NCI-H1105 treated with DMSO at 0.1 percent for 48 hours (cell line): ENCODE data around the gene HLA-E.
"Not testable (repeated sequence)": the region's sequence is repeated elsewhere in the genome, so short reads cannot be mapped to it uniquely, and the experiment has no call there.

Source experiments
- DNase-seq: peaks from one replicate; lab custom pipeline; 2025; lab: John Stamatoyannopoulos, UW

Gene HLA-E

DNA sequence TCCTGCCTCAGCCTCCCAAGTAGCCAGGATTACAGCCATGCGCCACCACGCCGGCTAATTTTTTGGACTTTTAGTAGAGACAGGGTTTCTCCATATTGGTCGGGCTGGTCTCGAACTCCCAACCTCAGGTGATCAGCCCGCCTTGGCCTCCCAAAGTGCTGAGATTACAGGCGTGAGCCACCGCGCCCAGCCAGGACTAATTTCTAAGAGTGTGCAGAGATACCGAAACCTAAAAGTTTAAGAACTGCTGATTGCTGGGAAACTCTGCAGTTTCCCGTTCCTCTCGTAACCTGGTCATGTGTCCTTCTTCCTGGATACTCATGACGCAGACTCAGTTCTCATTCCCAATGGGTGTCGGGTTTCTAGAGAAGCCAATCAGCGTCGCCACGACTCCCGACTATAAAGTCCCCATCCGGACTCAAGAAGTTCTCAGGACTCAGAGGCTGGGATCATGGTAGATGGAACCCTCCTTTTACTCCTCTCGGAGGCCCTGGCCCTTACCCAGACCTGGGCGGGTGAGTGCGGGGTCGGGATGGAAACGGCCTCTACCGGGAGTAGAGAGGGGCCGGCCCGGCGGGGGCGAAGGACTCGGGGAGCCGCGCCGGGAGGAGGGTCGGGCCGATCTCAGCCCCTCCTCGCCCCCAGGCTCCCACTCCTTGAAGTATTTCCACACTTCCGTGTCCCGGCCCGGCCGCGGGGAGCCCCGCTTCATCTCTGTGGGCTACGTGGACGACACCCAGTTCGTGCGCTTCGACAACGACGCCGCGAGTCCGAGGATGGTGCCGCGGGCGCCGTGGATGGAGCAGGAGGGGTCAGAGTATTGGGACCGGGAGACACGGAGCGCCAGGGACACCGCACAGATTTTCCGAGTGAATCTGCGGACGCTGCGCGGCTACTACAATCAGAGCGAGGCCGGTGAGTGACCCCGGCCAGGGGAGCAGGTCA, at the start of gene HLA-E:
TSS of gene HLA-E (plus strand) at position 429 of the 945 bp plus-strand sequence. CDS start at position 452, 23 bp downstream.
- DNase-seq = peak; percentile 94

DNA sequence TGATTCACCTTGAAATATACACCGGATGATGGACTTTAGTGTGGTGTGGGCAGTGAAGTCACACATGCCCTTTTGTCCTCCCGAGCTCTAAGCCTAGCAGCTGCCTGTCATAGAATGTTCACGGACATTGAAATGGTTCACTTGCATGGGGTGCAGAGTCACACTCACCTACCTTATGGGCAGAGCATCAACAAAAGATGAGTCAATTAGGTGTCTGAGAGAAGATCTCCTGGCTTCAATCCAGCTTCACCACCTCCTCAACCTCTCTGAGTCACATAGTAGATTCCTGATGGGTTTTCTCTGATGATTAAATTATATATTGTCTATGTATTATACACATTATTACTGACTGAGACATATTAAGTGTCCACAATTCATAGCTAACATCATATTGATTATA, 48.1 kb upstream of the HLA-E start:
- DNase-seq = no peak

DNA sequence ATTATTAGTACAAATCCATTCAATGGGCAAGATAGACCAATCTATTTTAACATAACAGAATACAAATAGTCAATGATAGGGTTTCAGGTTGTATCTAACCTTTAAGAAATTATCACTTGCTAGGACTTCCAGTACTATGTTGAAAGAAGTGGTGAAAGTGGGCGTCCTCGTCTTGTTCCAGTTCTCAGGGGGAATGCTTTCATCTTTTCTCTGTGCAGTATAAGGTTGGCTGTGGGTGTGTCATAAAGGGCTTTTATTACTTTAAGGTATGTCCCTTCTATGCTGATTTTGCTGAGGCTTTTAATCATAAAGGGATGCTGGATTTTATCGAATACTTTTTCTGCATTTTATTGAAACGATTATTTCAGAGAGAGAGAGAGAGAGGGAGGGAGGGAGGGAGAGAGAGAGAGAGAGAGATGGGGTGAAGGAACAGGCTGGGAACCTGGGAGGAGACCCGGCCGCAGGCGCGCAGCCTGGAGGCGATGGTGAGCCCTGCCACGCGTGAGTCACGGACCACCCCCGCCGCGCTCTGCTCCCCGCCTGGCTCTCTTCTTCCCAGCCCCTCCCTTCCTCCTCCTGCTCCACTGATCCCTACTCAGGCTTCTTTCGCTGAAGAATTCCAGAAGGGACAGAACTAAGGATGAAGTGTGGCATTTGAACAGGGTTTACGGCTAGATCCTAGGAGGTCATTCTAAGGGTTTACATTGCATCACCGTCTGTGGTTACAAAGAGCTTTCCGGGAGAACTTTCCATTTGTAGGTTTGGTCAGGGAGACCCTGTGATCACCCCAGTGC, 45.5 kb upstream of the HLA-E start:
- DNase-seq = no peak

DNA sequence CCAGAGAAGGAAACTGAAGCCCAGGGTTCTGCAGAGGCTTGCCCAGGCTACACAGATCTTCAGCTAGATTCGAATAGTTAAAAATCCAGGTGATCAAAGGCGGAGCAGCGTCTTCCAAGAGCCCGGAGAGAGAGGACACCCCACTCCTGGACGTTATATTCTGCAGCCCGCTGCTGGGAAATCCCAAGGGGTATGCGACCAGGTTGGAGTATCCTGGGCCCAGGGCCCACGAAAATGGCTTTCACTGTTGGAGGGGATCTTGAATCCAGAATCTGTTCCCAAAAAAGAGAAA, 44.9 kb upstream of the HLA-E start:
- no peak for DNase-seq

DNA sequence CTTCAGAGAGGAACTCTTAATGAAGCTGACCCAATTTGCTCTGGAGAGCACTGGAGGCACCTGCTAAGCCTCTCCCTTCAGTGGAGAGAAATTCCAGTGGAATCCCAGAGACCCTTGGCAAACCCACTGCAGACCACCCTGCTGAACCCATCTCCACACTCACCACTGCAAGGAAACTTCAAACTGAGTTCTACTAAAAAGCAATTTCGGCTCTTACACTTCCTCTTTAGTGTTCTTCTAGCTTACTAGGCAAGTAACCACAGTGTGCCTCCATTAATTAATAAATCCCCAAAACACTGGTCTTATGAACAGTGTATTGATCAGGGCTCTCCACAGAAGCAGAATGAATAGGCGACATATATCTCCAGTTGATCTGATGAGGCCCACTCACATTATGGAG, 43.0 kb upstream of the HLA-E start:
- DNase-seq = no peak

DNA sequence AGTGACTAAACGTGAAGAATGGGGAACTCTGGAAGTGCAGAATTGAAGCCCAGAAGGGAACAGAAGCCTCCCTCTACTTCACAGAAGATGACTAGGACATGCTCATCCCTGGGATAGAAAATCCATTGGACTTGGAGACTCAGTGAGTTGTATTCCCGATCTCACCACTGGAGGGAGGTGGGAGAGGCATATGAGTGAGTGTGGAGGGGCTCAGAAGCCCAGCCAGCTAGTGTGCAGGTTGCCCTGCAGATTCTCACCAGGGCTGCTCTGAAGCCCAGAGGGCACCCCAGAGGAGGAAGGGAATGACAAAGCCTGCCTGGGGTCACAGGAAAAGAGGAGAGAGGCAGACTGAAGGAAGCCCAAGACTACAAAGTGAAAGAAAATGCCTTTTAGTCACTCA, 42.1 kb upstream of the HLA-E start:
- no peak for DNase-seq

DNA sequence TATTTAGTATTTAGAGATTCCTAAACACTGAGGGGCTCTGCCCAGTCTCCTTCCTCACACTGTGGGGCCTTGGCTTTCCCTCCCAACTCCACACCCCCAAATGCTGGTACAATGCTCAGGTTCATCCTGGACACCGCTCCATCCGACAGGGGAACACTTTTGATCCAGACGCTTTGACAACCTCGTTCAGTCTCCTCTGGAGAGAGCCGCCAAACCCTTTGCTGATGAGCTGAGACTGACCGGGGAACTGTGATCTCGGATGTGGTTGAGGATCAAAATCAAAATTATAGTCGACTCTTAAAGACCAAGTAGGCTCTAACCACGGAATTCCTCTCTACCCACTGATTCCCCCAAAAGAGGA, 38.8 kb upstream of the HLA-E start:
- DNase-seq = no peak

DNA sequence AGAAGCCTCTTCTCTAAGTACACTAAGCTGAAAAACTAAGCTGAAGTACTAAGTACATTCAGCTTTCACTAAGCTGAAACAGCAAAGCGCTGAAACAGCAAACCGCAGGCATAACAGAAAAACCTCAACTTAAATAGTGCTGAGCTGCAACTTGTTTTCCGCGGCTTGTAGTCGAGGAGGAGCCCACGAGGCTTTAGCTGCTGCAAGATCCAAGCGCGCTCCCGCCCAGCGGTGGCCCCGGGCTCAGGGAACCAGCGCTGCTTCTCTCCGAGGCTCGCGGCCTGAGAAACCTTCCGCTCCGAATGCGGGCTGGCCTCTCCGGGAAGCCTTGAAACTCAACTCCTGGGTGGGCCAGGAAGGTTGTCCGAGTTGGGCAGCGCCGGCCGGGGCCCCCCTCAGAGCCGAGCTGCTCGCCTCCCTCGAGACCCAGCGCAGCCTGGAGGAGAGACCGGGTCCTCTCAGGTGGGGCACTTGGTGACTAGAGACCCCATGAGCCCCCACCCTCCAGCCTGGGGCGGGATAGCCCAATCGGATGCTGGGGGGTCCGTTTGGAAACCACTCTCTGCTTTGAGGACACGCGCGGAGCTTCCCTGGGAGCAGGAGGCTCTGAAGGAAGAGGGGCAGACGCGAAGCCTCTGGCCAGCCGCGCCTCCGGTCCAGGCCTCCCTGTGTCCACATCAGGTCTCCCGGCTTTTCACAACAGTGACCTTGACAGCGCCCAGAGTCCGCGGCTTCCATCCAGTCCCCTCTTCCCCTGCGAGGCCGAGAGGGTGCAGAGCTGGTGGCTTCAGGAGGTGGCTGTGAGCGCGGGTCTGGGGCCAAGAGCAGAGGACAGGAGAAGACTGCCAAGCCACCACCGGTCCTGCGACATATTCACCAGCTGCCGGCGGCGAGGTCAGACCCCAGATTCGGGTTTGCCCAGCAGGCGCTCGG, 38.1 kb upstream of the HLA-E start:
- no peak for DNase-seq

DNA sequence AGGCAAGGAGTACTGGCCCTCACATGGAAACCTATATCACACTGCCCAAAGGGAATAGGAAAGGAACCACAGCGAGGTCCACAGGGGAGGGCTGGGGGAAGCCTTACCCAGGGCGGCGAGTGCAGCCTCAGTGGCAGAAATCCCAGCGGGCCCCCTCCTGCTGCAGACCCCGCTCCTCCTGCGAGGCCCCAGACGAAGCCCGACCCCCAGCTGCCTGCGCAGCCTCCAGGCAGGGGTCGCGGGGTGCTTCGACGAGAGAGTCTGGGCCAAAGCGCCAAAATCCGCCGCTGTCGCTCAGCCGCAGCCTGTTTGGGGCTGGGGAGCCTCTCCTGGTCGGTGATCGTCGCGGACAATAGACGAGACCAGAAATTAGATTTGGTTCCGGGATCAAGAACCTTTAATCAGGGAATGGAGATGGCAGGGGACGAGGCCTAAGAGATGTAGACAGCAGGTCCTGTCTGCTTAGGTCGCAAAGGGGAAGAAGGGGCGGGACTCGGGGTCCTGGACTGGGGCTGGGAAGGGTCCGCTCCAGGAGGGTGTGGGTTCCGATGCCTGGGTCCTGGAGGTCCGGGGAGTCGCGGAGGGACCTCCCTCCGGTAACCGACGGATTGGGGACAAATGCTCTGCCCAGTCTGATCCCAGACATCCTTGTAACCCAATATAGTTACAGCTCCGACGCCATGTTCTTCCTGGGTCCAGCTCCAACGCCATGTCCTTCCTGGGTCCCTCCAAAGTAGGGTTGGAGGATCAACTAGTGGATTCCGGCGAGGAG, 36.4 kb upstream of the HLA-E start:
- no peak for DNase-seq

DNA sequence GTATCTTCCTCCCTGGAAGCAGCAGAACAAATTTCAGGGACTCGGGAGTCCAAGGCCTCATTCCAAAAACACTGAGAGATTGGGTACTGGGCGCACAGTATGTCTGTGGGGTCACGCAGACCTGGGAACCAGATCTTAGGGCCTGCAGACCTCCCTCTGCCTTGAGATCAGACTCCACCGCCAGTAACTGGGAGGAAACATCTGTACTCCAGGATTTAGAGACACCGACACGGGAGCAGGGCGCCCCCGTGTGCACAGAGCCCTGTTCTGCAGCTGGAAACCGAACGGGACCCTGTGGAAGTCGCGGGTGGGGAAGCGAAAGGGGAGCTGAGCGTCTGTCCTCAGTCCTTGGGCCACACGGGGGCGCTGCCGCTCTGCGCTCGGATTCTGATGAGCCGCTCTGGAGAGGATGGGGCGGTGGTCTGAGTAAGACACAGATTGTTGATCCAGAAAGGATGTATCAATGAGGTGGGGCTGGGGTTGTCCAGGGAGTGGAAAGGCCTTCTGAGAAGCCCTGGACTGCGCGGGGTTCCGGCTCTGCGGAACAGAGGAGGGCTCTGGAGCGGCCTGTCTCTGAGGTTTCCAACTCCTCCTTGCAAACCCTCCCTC, 35.7 kb upstream of the HLA-E start:
- peak; percentile 65 for DNase-seq

DNA sequence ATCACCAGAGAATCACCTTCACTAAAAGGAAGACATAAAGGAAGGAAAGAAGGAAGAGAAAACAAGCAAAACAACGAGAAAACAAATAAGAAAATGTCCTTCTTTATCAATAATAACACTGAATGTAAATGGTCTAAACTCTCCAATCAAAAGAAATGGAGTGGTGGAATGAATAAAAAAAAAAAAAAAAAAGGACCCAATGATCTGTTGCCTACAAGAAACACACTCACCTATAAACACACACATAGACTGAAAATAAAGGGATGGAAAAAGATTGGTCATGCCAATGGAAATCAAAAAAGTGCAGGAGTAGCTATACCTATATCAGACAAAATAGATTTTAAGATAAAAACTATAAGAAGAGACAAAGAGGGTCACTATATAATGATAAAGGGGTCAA, 30.2 kb upstream of the HLA-E start:
- DNase-seq = no peak

DNA sequence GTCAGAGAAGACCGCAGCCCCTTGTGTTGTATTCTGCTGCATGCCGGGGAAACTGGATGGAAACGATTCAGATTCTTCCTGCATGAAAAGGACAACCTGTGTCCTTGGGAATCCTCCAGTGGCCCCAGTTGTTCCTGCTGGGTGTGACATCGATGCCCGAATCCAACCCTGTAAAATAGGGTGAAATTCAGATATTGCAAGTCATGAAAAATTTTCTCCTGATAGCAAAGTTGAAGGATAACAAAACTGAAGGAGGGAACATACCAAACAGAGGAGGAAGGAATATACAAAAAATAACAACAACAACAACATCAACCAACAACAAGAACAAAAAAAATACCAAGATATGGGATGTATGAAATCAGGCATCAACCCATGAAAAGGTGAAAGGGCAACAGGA, 28.3 kb upstream of the HLA-E start:
- no peak for DNase-seq

DNA sequence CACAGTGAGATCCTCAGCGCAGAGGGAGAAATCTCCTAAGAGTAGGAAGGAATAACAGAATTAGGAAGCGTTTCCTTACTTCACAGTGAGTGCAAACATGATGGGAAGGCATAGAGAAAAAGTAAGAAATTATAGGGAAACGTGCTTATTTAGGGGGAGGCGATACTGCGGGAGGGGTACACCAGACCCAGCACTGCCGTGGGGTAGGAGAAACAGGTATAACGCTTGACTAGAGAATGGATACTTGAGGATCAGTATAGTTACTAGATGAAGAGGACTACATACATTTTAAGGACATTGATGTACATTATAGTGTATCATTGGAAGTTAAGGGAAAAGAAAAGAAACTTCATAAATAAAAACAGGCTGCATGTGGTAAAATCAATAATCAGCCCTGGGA, 26.8 kb upstream of the HLA-E start:
- no peak for DNase-seq

DNA sequence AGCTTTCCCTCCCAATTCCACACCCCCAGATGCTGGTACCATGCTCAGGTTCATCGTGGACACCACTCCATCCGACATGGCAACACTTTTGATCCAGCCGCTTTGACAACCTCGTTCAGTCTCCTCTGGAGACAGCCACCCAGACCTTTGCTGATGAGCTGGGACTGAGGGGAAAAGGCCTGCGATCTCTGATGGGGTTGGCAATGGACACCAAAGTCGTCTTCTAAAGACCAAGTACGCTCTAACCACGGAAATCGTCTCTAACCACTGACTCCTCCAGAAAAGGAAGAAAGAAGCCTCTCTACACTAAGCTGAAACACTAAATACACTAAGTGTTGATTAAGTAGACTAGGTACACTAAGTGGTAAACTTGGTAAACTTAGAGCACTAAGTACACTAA, 26.1 kb upstream of the HLA-E start:
- no peak for DNase-seq

DNA sequence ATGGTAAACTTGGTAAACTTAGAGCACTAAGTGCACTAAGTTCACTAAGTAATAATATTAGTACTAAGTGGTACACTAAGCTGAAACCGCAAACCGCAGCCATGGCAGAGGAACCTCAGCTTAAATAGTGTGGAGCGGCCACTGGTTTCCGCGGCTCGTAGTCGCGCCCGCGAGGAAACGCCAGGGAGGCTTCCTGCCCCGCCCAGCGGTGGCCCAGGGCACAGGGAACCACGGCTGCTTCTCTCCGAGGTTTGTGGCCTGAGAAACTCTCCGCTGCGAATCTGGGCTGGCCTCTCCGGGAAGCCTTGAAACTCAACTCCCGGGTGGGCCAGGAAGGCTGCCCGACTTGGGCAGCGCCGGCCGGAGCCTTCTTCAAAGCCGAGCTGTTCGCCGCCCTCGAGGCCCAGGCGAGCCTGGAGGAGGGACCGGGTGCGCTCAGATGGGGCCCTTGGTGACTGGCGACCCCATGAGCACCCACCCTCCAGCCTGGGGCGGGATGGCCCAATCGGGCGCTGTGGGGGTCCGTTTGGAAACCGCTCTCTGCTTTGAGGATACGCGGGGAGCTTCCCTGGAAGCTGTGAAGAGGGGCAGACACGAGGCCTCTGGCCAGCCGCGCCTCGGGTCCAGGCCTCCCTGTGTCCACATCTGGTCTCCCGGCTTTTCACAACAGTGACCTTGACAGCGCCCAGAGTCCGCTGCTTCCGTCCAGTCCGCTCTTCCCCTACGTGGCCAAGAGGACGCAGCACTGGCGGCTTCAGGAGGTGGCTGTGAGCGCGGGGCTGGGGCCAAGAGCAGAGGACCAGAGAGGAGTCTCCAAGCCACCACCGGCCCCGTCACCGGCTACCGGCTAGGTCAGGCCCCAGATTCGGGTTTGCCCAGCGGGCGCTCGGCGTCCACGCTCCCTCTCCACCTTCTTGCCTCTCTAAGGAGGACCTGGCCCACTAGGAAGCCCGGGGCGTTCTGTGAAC, 25.4 kb upstream of the HLA-E start:
- DNase-seq = no peak

DNA sequence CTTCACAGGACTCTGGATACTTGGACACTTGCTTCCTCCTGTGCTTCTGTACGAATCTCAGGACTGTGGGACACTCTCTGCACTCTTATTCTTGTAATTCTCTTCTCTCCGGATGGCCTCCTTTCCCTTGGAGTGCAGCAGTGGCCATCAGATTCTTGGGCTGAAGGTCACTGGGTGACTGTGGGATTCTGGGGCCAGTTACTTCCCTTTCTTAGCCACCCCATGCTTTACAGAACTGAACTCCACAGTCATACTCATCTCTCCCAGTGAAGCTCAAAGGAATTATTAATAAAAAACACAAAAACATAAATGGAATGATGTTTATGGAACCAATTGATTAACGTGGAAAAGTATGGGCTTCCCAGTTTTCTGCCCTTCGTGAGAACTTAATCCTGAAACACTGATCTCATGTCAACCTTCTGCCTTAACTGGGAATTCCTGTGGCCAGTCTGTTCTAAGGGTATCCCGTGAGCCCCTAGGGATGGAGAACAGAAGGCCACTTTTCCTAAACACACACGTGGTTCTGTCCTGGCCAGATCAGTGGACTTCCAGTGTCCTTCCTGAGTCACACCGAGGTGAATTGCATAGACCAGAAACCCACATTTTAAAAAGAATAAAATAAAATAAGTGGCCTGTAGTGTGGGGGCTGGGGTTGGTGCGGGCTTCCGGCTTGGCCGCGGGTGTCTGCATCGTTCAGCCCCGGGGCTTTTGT, 23.6 kb upstream of the HLA-E start:
- DNase-seq = no peak

DNA sequence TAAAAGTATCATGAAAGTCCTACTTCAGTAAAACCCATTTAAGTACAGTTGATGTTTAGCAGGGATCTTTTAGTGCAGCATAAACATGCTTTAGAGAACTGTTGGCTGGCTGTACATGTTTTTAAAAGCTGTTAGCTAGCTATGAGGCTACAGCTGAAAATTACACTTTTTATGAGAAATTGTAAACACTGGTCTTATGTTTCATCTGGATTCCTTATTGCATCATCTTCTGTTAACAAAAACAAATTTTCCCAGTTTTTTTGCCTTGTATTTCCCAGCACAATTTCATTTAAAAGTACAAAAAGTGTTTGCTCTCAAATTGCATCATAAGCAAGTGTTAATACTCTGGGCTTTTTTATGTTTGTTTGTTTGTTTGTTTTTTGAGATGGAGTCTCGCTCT, 18.3 kb upstream of the HLA-E start:
- no peak for DNase-seq

DNA sequence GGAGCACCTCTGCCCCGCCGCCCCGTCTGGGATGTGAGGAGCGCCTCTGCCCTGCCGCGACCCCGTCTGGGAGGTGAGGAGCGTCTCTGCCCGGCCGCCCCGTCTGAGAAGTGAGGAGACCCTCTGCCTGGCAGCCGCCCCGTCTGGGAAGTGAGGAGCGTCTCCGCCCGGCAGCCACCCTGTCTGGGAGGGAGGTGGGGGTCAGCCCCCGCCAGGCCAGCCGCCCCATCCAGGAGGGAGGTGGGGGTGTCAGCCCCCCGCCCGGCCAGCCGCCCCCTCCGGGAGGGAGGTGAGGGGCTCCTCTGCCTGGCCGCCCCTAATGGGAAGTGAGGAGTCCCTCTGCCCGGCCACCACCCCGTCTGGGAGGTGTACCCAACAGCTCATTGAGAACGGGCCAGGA, 14.2 kb upstream of the HLA-E start:
- DNase-seq = not testable (repeated sequence)

DNA sequence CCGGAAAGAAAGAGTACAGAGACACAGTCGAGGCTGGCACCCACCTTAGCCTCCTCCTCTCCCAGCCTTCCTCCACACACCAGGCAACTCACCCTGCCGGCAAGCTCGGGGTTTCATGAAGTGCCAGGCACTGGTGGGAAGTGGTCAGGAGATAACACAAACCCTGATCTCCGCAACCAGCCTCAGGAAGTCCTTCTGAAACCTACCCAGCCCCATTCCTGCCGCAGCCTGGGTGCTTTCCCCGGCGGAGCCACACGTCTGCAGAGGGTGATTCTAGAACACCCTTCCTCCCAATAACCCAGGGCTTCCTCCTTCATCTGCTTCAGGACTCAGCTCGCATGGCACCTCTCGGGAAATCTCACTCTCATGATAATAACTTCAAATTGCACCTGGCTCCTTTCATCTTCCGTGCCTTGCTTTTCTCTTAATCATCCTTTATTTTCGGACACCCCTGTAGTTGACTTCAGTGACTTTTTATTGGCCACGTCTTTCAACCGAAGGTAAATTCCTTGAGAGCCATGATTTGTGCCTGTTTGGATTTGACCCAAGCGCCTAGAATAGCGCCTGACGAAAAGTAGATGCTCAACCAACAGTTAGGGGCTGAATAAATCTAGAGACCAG, 8.7 kb upstream of the HLA-E start:
- DNase-seq = no peak
